SU-DHL-6 (cell line): ENCODE results near the gene KRT27.

Source experiments
- H2AFZ ChIP-seq: fragments of 200-600 bp; sonication (generic); 2 replicates; pipeline ENCODE4 v1.6.1; 2014; ENCODE audit warnings: low read depth, mild to moderate bottlenecking, moderate library complexity, mixed read lengths, antibody characterized with exemption, low read length; ENCODE audit not compliant: severe bottlenecking
- H3F3A ChIP-seq: fragments of 200-600 bp; shearing (Covaris generic); 2 replicates; pipeline ENCODE4 v1.6.0; 2016; ENCODE audit warnings: antibody characterized with exemption, mild to moderate bottlenecking; ENCODE audit not compliant: insufficient read depth
- H3K27ac ChIP-seq: fragments of 200-600 bp; sonication (generic); 2 replicates; pipeline ENCODE4 v1.5.1; 2016; ENCODE audit warnings: low read depth, mild to moderate bottlenecking, low read length, moderate library complexity, mixed read lengths
- H3K27me3 ChIP-seq: fragments of 200-600 bp; sonication (generic), shearing (Covaris generic); 2 replicates; pipeline ENCODE4 v1.6.0; 2014; ENCODE audit warnings: mild to moderate bottlenecking, low read length
- H3K36me3 ChIP-seq: fragments of 200-600 bp; sonication (generic); 2 replicates; pipeline ENCODE4 v1.6.1; 2014; ENCODE audit warnings: mild to moderate bottlenecking, low read length, mixed read lengths
- H3K4me2 ChIP-seq: fragments of 300-600, 200-600 bp; shearing (Covaris generic), sonication (generic); 2 replicates; pipeline ENCODE4 v1.6.0; 2014; ENCODE audit warnings: low read length, low read depth, mild to moderate bottlenecking; ENCODE audit not compliant: poor library complexity, severe bottlenecking
- H3K4me3 ChIP-seq: fragments of 200-600 bp; sonication (generic); 2 replicates; pipeline ENCODE4 v1.5.1; 2014; ENCODE audit warnings: antibody characterized with exemption, low read length, mild to moderate bottlenecking, mixed read lengths; ENCODE audit not compliant: insufficient read depth, poor library complexity, severe bottlenecking
- H3K79me2 ChIP-seq: fragments of 200-600 bp; sonication (generic); 2 replicates; pipeline ENCODE4 v1.6.1; 2014; ENCODE audit warnings: mild to moderate bottlenecking, low read length, moderate library complexity; ENCODE audit not compliant: insufficient read depth
- H3K9ac ChIP-seq: fragments of 200-600 bp; sonication (generic); 2 replicates; pipeline ENCODE4 v1.7.0; 2014; ENCODE audit warnings: mild to moderate bottlenecking, low read length
- H3K9me2 ChIP-seq: fragments of 200-600 bp; sonication (generic); replicated peaks from 2 replicates; pipeline ENCODE4 v1.6.1; 2014; ENCODE audit warnings: low read length; ENCODE audit not compliant: insufficient read depth
- H3K9me3 ChIP-seq: fragments of 200-600 bp; sonication (generic); 2 replicates; pipeline ENCODE4 v1.6.1; 2014; ENCODE audit warnings: low read length, mixed read lengths; ENCODE audit not compliant: insufficient read depth
- H4K20me1 ChIP-seq: fragments of 200-600 bp; sonication (generic); 2 replicates; pipeline ENCODE4 v1.6.1; 2014; ENCODE audit warnings: low read depth, mild to moderate bottlenecking, antibody characterized with exemption, low read length, moderate library complexity, mixed read lengths
- EZH2phosphoT487 ChIP-seq: fragments of 200-600 bp; sonication (generic), shearing (Covaris generic); conservative IDR thresholded peaks from 2 replicates; pipeline ENCODE4 v1.6.1; 2018; ENCODE audit warnings: mild to moderate bottlenecking, antibody characterized with exemption, low read length, moderate library complexity, mixed read lengths
- TF ChIP-seq, protein P1 (sequence below): fragments of 200-600 bp; sonication (generic); IDR thresholded peaks from one replicate; pipeline ENCODE4 v1.5.1; 2017; ENCODE audit warnings: antibody characterized with exemption, mild to moderate bottlenecking, low read length, moderate library complexity; ENCODE audit not compliant: insufficient read depth, poor library complexity, severe bottlenecking

The KRT27 gene

DNA sequence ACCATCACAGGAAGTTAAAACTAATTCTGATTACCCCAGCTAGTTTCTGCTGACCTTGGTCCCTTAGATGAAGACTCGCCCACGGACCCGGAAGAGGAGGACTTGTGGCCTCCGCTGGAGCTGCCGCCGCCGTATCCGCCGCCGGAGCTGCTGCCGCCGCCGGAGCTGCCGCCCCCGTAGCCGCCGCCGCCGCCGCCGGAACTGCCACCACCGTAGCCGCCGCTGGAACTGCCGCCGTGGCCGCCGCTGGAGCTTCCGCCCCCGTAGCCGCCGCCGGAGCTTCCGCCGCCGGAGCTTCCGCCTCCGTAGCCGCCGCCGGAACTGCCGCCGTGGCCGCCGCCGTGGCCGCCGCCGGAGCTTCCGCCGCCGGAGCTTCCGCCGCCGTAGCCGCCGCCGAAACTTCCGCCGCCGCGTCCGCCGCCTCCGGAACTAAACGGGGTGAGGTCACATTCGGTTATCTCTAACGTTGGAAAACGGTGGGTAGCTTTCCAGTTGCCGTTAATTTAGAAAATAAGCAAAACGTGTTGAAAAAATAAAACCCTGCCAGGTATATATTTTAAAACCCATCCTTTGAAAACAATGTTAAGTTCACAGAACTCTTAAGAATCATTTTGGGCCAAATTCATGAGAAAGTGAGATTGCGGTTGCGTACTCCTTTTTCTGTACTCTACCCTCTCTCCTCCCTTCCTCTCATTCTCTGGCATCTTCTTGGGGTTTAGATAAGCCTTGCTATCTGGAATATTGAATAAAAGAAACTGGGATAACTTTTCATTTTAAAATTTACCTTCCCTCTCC, 36.6 kb upstream of the KRT27 start:
- Histone ChIP-seq H3K9me3 (no peaks in the 10 kb centered on the region), H3K9me2 (no peaks in the 10 kb centered on the region), H3F3A (peaks cover 27% of the 10 kb centered on the region), H3K27ac (peak overlapping the region; percentile 74), H3K4me3 (peak overlapping the region; percentile 91), H3K4me2 (peak overlapping the region; percentile 92), H2AFZ (peak overlapping the region; percentile 85), H3K9ac (peak overlapping the region; percentile 85), H3K79me2 (peaks cover 6% of the 10 kb centered on the region; the same call in 1 of the 2 replicates), H4K20me1 (no peaks in the 10 kb centered on the region), H3K27me3 (no peaks in the 10 kb centered on the region), H3K36me3 (peaks cover 9% of the 10 kb centered on the region; the same call in 1 of the 2 replicates)
- no peak for TF ChIP-seq EZH2phosphoT487
- TF ChIP-seq, protein P1, sequence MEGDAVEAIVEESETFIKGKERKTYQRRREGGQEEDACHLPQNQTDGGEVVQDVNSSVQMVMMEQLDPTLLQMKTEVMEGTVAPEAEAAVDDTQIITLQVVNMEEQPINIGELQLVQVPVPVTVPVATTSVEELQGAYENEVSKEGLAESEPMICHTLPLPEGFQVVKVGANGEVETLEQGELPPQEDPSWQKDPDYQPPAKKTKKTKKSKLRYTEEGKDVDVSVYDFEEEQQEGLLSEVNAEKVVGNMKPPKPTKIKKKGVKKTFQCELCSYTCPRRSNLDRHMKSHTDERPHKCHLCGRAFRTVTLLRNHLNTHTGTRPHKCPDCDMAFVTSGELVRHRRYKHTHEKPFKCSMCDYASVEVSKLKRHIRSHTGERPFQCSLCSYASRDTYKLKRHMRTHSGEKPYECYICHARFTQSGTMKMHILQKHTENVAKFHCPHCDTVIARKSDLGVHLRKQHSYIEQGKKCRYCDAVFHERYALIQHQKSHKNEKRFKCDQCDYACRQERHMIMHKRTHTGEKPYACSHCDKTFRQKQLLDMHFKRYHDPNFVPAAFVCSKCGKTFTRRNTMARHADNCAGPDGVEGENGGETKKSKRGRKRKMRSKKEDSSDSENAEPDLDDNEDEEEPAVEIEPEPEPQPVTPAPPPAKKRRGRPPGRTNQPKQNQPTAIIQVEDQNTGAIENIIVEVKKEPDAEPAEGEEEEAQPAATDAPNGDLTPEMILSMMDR: no peak

- H3K9ac ChIP-seq: peak overlapping the region; percentile 85
- TF ChIP-seq EZH2phosphoT487: no peak
- TF ChIP-seq, protein P1: no peak
- H3K9me2 ChIP-seq: no peaks in the 10 kb centered on the region
- H3K9me3 ChIP-seq: no peaks in the 10 kb centered on the region
- H3K36me3 ChIP-seq: peaks cover 9% of the 10 kb centered on the region; the same call in 1 of the 2 replicates
- peak overlapping the region; percentile 91 for H3K4me3 ChIP-seq
- H4K20me1 ChIP-seq: no peaks in the 10 kb centered on the region
- H3K4me2 ChIP-seq: peak overlapping the region; percentile 87
- peaks cover 6% of the 10 kb centered on the region; the same call in 1 of the 2 replicates for H3K79me2 ChIP-seq
- peaks cover 27% of the 10 kb centered on the region for H3F3A ChIP-seq
- H3K27me3 ChIP-seq: no peaks in the 10 kb centered on the region
- peak overlapping the region; percentile 85 for H2AFZ ChIP-seq
- H3K27ac ChIP-seq: peak overlapping the region; percentile 74
These were observed 36.0 kb upstream of the KRT27 start for GRCh38 chr17:40818343-40818732.

DNA sequence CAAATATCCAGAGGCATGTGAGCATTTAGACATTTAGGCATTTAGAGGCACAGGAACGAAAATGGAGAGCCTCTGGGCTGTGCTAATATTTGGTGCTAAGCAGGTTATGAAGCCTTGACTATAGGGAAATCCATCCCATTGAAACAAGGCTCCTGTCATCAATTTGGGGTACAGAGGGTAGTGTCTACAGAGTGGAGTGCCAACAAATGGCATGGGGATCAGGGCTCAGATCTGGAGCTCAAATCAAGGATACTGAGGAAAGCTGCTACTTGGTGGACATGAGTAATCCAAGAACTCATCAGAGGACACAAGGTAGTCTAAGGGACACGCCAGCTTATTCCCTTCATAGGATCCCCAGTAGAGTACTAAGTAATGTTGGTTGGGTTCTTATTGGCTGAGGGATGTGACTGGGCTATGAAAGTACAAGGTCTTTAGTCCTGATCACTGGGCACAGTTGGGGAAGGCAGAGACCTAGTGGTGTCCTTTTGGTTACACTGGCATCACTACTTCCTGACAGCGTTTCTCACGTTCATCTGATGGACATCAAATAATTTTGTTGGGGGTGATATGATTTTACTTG, 34.8 kb upstream of the KRT27 start:
- Histone ChIP-seq H3K4me2 (peak overlapping the region; percentile 87), H4K20me1 (no peaks in the 10 kb centered on the region), H3K9me3 (no peaks in the 10 kb centered on the region), H3K36me3 (peaks cover 9% of the 10 kb centered on the region; the same call in 1 of the 2 replicates), H2AFZ (no peak overlapping the region), H3K79me2 (peaks cover 6% of the 10 kb centered on the region; the same call in 1 of the 2 replicates), H3K27ac (no peak overlapping the region), H3K9ac (no peak overlapping the region), H3K27me3 (no peaks in the 10 kb centered on the region), H3K9me2 (no peaks in the 10 kb centered on the region), H3F3A (peaks cover 27% of the 10 kb centered on the region), H3K4me3 (no peak overlapping the region)
- no peak for TF ChIP-seq EZH2phosphoT487
- TF ChIP-seq, protein P1: no peak
